CD4-positive, alpha-beta T cell treated with Interleukin-10 for 1 hour (primary cell): ENCODE data around the gene RAPGEF4.
"Not testable (repeated sequence)": the region's sequence is repeated elsewhere in the genome, so short reads cannot be mapped to it uniquely, and the experiment has no call there.

Experiments used
- DNase-seq: peaks from one replicate; pipeline ENCODE4 v3.0.0-alpha.2; 2020

Gene RAPGEF4

DNA sequence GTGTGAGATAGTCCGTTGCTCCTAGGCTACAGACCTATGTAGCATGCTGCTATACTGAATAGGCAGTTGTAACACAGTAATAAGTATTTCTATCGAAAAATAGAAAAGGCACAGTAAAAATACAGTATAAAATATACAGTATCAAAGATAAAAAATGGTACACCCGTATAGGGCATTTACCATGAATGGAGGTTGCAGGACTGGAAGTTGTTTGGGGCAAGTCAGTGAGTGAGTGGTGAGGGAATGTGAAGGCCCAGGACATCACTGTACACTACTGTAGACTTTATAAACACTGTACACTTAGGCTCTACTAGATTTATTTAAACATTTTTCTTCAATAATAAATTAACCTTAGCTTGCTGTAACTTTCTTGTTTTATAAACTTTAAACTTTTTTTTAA is 343.5 kb downstream of the RAPGEF4 start:
- DNase-seq = no peak

DNA sequence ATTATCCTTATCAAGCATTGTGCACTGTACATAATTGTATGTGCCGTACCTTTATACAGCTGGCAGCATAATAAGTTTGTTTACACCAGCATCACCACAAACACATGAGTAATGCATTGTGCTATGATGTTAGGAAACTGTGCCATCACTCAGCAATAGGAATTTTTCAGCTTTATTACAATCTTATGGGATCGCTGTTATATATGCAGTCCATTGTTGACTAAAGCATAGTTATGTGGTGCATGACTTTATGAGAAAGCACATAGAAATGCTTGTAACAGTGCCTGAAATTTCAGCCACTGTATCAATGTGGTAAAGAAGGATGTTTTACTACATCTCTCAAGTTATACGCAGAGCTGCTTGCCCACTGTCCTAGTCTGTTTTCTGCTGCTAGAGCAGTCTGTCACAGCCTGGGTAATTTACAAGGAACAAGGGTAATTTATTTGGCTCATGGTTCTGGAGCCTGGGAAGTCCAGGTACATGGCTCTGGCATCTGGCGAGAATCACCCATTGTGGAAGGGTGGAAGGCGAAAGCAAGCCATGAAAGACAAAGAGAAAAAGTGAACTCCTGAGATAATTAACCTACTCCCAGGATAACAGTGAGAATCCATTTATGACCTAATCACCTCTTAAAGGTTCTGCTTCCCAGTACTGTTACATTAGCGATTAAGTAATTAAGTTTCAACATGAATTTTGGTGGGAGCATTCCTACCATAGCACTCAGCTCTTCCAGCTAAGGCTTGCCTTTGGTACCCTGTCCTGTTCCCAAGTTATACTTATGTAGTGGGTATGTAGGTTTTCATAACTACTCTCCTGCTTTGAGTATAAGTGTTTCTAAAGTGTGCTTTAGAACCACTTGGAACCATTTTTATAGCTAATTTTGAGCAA is 344.6 kb downstream of the RAPGEF4 start:
- DNase-seq = no peak

DNA sequence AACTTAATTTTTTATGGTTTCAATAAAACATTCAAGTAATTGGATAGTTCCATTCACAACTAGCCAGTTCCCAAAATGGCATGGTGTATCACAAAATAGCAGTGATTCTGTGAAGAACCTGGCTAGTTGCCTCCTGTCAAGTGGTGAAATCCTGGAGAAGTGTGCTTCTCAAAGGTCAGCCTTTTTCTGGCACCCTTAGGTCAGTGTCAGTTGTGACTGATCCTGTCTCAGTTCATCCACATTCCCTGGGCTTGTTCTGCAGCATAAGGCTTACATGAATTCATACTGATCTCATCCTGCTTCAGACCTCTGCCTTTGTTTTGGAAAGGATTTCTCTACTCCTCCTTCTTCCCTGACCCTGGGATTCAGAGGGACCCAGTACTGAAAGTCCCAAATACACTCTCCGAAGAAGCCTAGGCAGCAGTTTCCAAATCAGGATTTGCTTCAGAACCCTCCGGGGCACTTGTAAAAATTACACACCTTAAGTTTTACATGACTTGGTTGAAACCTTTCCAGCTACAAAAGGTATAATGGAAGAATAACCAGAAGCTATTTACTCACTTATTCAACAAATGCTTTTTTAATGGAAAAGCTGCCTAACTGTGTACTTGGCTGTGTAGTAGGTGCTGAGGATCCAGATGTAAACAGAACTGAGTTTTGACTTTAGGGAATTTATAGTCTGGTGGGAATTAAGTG is 351.0 kb downstream of the RAPGEF4 start:
- DNase-seq = no peak

DNA sequence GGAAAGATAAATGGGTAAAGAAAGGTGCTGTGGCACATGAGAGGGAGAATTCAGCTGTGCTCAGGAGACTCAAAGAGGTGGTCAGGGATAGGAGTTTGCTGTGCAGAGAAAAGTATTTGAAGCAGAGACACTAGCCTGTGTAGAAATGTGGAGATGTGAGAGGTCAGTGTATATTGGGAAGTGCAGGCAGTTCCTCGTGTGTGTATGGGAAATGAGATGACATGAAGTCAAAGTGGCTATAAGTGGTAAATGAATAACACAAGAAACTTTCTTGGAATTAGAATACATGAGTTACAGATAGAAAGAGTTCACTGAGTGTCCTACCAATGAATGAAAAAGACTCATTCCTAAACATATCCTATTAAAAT is 351.6 kb downstream of the RAPGEF4 start:
- DNase-seq = no peak

DNA sequence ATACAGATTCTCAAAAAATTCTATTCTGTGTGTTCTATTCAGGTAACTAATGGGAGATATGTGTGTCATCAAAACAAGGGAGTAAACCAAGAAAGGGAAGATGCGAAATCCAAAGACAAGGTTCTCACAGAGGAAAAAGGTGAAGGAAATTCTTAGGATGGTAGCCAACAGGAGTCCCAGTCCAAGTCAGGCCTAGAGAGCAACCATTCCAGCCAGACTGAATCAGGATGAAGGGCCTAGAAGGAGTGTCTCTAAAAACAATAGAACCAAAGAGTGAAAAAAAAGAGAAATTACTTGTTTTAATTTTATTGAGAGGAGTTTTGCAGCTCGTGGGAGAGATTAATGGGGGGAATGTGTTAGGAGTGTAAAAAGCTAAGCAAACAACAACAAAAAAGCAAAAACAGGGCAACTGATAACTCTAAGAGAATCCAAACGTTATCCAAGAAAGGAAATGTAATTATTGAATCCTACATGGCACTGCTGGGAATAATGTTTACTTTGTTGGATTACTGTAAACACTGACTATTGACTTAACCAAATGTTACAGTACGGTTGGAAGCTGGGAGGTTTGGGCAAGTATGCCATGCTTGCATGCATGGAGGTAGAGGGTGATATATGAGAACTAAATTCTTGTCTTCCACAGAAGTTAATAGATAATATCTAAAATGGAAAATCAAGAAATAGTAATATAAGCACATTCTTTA is 352.3 kb downstream of the RAPGEF4 start:
- no peak for DNase-seq

DNA sequence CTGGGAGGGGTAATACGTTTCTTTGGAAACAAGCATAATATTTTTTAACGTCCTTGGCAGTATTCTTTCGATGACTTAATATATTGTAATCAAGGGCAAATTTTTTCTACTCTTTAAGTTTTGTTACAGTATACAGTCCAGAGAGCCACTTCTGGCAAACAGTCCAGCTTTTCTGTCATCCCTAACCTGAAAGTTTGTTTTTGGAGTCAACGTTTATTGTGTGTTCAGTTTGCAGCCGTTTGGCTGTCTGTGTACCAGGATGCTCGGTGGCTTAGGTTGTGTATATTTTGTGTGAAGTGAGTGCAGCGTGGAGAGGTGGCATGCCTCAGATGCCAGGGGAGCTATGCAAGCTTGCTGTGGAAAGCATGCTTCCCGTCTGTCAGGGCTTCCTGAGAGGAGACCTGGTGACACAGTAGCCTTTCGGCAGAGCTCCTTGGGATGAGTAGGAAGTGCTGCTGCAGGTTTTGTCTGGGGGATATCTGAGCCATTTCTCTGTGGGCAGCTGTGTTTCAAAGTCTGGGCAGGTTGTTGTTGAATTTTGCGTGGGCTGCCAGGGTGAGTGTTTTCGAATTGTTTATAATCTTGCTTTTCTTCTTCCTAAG is 354.7 kb downstream of the RAPGEF4 start:
- no peak for DNase-seq

DNA sequence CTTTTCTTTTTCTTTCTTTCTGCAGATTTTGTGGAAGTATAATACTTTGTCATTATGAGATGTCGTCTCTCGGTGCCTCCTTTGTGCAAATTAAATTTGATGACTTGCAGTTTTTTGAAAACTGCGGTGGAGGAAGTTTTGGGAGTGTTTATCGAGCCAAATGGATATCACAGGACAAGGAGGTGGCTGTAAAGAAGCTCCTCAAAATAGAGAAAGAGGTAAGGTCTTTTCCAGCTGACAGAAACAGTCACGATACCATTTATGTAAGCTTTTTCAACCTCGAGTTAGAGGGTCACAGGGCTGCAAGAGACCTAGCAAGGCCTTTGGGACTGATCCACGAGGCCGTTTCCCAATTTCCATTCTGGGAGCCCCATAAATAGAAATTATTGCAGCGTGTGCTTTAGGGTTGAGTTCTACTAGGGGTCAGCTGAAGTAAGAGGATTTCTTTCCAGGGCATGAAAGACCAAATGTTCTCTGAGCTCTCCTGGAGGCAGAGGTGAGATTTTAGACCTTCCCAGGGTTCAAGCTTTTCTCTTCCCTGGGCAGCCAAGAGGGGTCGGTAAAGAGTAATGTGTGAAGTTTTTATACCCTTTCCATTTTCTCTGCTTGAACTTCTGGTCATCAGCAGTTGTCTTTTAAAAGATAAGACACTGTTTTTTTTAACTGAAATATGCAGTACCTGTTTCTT is 355.5 kb downstream of the RAPGEF4 start:
- no peak for DNase-seq

DNA sequence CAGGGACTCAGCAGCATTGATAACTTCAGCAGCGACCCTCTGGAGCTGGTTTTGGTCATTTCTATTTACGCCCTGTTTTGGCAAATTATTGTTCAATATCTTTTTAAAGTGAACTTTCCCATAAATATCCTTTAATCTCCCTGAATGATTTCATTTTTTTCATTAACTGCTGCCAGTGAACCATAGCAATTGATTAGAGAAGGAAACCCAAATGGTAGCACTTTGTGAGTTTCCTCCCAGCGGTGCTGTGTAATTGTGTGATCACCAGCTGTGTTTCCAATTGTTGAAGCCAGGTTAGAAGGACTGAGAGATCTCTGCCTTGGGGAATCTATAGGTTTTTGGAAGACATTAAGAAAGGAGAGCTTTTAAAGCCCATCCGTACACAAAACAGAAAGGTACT is 356.3 kb downstream of the RAPGEF4 start:
- no peak for DNase-seq

DNA sequence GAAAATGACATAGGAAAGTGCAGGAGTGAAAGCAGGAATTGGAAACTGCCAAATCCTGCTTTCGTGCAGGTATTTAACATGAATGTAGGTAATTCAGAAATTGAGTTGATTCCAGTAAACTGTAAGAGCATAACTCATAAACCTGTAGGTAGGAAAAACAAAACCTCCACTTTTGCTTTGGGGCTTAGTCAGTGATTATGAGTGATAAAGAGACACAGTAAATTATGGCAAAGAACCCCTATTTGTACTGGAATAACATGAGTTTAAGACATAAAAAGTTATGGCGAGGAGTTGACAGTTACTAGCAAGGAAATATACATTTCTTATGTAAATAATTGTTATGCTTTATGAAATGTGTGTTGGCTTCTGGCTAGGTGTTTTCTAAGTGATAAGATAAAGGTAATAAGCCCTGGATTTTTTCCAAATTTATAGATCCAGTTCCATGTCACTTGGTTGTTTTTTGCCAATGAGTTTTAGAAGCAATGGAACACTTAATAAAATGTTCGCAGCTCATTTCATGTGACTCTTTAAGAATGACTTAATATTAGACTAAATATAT is 357.3 kb downstream of the RAPGEF4 start:
- no peak for DNase-seq

DNA sequence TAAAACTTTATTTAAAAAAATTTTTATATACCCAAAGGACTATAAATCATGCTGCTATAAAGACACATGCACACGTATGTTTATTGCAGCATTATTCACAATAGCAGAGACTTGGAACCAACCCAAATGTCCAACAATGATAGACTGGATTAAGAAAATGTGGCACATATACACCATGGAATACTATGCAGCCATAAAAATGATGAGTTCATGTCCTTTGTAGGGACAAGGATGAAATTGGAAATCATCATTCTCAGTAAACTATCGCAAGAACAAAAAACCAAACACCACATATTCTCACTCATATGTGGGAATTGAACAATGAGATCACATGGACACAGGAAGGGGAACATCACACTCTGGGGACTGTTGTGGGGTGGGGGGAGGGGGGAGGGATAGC is 358.0 kb downstream of the RAPGEF4 start:
- not testable (repeated sequence) for DNase-seq

DNA sequence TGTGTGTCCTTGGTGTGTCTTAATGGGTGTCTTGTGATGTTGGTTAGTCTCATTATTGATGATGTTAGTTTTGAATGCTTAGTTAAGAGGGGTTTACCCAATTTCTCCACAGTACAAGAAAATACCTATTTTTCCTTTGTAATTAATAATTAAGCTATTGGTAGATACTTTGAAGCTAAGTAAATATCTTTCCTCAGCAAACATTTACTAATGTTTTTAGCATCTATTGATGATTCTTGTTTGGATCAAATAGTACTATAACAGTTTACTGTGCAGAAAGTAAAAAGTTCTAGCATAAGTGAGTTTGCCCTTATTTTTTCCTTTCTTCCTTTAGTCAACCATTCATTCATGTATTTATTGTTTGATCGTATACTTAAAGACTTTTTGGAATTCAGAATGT is 359.1 kb downstream of the RAPGEF4 start:
- no peak for DNase-seq

DNA sequence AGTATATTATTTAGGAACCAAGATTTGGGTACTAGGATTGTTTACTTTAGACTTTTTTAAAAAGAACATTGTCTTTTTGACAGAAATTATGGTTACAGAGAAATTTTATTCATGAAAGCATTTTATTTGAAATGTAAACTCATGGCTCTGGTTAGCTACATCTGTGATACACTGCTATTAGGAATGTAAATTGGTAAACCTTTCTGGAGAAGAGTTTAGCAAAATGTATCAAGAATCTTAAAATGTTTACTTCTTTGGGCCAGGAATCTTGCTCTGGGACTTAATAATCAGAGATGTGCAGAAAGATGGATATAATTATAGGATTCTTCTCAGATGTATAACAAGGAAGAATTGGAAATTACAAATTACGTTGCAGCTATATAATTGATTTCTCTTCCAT is 359.7 kb downstream of the RAPGEF4 start:
- no peak for DNase-seq

DNA sequence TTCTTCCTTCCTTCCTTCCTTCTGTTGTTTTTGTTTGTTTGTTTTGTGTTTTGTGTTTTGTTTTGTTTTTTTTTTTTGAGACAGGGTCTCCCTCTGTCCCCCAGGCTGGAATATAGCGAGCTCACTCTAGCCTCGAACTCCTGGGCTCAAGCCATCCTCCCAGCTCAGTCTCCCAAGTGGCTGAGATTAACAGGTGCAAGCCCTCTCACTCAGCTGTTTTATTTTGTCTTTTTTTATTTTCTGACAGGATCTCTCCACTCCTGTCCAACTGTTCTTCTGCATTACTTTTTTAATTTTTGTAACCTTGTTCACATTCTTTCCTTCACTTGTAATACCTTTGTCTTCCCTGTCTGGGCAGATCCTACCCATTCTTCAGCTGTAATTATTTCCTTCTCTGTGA is 363.6 kb downstream of the RAPGEF4 start:
- DNase-seq = no peak

DNA sequence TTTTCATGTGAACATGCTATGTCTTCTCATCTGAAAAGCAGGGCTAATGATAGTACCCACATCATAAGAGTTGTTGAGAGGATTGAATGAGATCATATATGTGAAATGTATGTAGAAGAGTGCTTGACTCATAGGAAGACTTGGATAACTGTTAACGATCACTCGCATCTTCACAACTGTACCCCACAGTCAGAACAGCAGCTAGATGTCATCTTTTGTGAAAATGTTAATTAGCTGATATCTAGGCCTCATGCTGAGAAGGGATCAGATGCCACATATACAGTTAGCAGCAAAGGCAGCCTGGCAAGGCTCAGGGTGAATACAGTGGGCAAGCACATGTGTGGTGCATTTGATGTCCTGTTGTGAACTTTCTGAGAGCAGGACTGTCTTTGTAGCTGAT is 364.2 kb downstream of the RAPGEF4 start:
- no peak for DNase-seq

DNA sequence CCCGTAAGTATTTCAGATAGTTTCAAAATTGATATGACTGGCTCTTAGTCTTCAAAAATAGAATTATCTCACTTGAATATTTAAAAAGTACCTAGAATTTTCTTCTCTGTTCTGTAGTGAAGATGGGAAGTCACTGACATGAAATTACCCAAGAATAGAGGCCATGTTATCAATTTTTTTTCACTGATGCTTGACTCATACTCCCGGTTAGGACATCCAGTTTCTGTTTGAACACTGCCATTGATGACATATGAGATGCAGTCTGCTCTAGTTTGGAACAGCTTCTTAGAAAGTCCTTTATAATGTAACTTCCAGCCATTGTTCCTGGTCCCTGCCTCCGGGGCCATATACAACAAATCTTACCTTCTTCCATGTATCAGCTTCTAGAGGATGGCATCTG is 366.0 kb downstream of the RAPGEF4 start:
- DNase-seq = no peak
